Smooth muscle cell of the brain vasculature (primary cell): Measurements from ENCODE around the gene MMP28.
A peak's percentile ranks its signal among the peaks of the same experiment; 100 is the strongest.

Source experiments
- DNase-seq: peaks from one replicate; pipeline ENCODE4 v3.0.0-alpha.2; 2012; ENCODE audit warnings: low read depth, low spot score

Gene MMP28

GRCh38 chr17:35726127-35726952 is 69.1 kb downstream of the MMP28 start:
- DNase-seq = peak; percentile 90

GRCh38 chr17:35725802-35726126 is 69.7 kb downstream of the MMP28 start:
- no peak for DNase-seq

- no peak for DNase-seq
Measured at GRCh38 chr17:35725058-35725457, 70.4 kb downstream of the MMP28 start.

DNA sequence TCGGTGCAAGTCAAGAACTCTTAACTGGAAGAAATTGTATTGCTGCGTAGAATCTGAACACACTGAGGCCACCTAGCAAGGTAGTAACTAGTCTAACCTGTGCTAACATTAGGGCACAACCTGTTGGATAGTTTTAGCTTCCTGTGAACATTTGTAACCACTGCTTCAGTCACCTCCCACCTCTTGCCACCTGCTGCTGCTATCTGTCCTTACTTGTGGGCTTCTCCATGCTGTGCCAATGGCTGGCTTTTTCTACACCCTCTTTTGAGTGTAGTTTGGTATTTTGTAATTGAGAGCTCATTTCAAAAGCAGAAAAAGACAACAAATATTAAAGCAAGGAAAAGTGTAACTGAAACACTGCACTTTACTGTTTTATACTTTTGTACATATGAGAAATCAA is 71.7 kb downstream of the MMP28 start:
- no peak for DNase-seq

DNA sequence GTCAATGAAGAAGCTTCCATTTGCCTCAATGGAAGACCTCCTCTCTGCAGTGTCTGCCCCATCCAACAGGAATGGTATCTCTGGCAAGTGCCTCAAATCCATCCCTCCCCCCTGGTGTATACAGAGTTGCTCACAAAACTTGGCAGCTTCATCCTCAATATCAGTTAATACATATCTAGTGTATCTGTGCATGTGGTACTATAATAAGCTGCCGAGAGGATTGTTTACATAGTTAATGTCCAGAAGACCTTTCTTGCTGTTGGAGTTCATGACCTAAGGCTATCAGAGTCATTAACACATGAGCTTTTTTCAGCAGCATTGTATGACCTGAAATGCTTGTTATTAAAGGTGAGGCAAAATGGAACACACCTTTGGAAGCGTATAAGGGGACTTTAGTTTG is 78.0 kb downstream of the MMP28 start:
- DNase-seq = no peak

- DNase-seq = no peak
Measured at GRCh38 chr17:35716897-35717465, 78.5 kb downstream of the MMP28 start.

- DNase-seq = no peak
Measured at GRCh38 chr17:35716173-35716572, 79.3 kb downstream of the MMP28 start.
